LNCaP clone FGC (cell line): Measurements from ENCODE around the gene KPNA3.
"Not testable (repeated sequence)": the region's sequence is repeated elsewhere in the genome, so short reads cannot be mapped to it uniquely, and the experiment has no call there.

ENCODE experiments used
- DNase-seq: peaks from one replicate; pipeline ENCODE4 v3.0.0-alpha.2; 2011; ENCODE audit warnings: low read depth
- H3K4me3 ChIP-seq: 2 replicates; pipeline ENCODE4 v1.5.1; 2011; ENCODE audit warnings: mild to moderate bottlenecking, low read depth, low read length, control low read depth
- CTCF ChIP-seq: IDR thresholded peaks from 2 replicates; pipeline ENCODE4 v1.5.1; 2012; ENCODE audit warnings: mild to moderate bottlenecking; ENCODE audit not compliant: control insufficient read depth, insufficient read depth; ENCODE audit errors: extremely low read depth

Gene KPNA3

GRCh38 chr13:49716615-49717014, 75.9 kb downstream of the KPNA3 start:
- DNase-seq, result no peak

GRCh38 chr13:49714757-49715156, 77.7 kb downstream of the KPNA3 start:
- DNase-seq, result no peak
- H3K4me3 ChIP-seq, result no peak overlapping the region
- TF ChIP-seq CTCF, result no peak

More at GRCh38 chr13:49716615-49717014, 75.9 kb downstream of the KPNA3 start:
- no peak for TF ChIP-seq CTCF
- no peak overlapping the region for H3K4me3 ChIP-seq

- DNase-seq, result no peak
- no peak for TF ChIP-seq CTCF
- H3K4me3 ChIP-seq, result no peak overlapping the region
These were observed 81.1 kb downstream of the KPNA3 start for GRCh38 chr13:49711218-49711863.

GRCh38 chr13:49704264-49704663, 88.2 kb downstream of the KPNA3 start:
- H3K4me3 ChIP-seq, DNase-seq: not testable (repeated sequence)

- no peak overlapping the region for H3K4me3 ChIP-seq
- no peak for TF ChIP-seq CTCF
- no peak for DNase-seq
These were observed 91.0 kb downstream of the KPNA3 start for GRCh38 chr13:49701491-49701890.

- DNase-seq, result no peak
- no peak overlapping the region for H3K4me3 ChIP-seq
- TF ChIP-seq CTCF, result no peak
These were observed 95.0 kb downstream of the KPNA3 start for GRCh38 chr13:49697468-49697867.

- no peak for DNase-seq
- TF ChIP-seq CTCF, result no peak
- H3K4me3 ChIP-seq, result no peak overlapping the region
These were observed 98.0 kb downstream of the KPNA3 start for GRCh38 chr13:49694446-49694845.

- no peak for TF ChIP-seq CTCF
- no peak for DNase-seq
- no peak overlapping the region for H3K4me3 ChIP-seq
These were observed 98.6 kb downstream of the KPNA3 start for GRCh38 chr13:49693877-49694276.
